ENCODE data around the gene ICA1.

DNA sequence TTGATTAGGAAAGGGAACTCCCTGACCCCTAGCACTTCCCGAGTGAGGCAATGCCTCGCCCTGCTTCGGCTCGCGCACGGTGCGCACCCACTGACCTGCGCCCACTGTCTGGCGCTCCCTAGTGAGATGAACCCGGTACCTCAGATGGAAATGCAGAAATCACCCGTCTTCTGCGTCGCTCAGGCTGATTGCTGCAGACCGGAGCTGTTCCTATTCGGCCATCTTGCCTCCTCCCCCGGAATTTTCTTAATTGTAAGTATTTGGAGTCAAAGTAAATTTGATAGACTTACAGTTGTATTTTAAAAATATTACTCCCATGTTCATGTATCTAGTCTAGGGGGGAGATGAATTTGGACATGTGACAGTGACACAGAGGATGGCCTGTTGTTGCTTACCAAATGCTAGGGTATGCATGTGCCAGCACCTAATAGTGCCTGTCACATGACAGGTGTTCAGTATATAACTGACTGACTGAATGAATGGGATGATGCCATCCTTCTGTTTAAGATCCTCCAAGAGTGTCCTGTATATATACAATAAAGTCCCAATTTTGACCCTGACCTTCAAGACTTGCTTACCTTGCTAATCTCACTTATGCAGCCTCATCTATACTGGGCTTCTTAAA, 42.0 kb upstream of the ICA1 start:
- TF ChIP-seq REST (IDR thresholded peaks at IDR 0.05), result no peak
- no peak for TF ChIP-seq CTCF (IDR thresholded peaks at IDR 0.05; ENCODE audit: low read depth, low read length, missing input control)
- no peak for TF ChIP-seq RAD21 (IDR thresholded peaks at IDR 0.05)
- TF ChIP-seq, protein P1, sequence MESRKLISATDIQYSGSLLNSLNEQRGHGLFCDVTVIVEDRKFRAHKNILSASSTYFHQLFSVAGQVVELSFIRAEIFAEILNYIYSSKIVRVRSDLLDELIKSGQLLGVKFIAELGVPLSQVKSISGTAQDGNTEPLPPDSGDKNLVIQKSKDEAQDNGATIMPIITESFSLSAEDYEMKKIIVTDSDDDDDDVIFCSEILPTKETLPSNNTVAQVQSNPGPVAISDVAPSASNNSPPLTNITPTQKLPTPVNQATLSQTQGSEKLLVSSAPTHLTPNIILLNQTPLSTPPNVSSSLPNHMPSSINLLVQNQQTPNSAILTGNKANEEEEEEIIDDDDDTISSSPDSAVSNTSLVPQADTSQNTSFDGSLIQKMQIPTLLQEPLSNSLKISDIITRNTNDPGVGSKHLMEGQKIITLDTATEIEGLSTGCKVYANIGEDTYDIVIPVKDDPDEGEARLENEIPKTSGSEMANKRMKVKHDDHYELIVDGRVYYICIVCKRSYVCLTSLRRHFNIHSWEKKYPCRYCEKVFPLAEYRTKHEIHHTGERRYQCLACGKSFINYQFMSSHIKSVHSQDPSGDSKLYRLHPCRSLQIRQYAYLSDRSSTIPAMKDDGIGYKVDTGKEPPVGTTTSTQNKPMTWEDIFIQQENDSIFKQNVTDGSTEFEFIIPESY (IDR thresholded peaks at IDR 0.05), result no peak
- TF ChIP-seq, protein P2, sequence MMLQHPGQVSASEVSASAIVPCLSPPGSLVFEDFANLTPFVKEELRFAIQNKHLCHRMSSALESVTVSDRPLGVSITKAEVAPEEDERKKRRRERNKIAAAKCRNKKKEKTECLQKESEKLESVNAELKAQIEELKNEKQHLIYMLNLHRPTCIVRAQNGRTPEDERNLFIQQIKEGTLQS (IDR thresholded peaks at IDR 0.05), result no peak
- TF ChIP-seq, protein P3, sequence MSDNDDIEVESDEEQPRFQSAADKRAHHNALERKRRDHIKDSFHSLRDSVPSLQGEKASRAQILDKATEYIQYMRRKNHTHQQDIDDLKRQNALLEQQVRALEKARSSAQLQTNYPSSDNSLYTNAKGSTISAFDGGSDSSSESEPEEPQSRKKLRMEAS (IDR thresholded peaks at IDR 0.05), result no peak
- no peak for TF ChIP-seq RXRA (IDR thresholded peaks at IDR 0.05)
- no peak for TF ChIP-seq YY1 (IDR thresholded peaks at IDR 0.05)
